Lower leg skin (tissue), 3 donors: ENCODE results near the gene POLR3GL.

Experiments used
- CTCF ChIP-seq, 3 donors: fragments of 450-650 bp; IDR thresholded peaks; one replicate each; pipeline ENCODE4 v1.5.1; 2016; ENCODE audit warnings: antibody characterized with exemption in 3 of 3, mild to moderate bottlenecking in 3 of 3, moderate library complexity in 2 of 3
- POLR2A ChIP-seq, 2 donors: fragments of 450-650 bp; IDR thresholded peaks; one replicate each; pipeline ENCODE4 v1.6.1; 2016 to 2017; ENCODE audit warnings: antibody characterized with exemption in 2 of 2, mild to moderate bottlenecking in 1 of 2, moderate library complexity in 1 of 2

- no peak for TF ChIP-seq CTCF (IDR thresholded peaks at IDR 0.05)
- no peak for TF ChIP-seq POLR2A (IDR thresholded peaks at IDR 0.05)
Measured at GRCh38 chr1:145951526-145951925, 13.0 kb upstream of the POLR3GL start.
